DND-41 (cell line): ENCODE data around the gene ALG11.

Experiments used
- EZH2 ChIP-seq: IDR thresholded peaks from 3 replicates; pipeline ENCODE4 v1.6.1; 2012; ENCODE audit warnings: borderline replicate concordance, low read depth, mild to moderate bottlenecking, moderate library complexity, low read length, inconsistent platforms; ENCODE audit not compliant: severe bottlenecking
- TF ChIP-seq, protein P1 (sequence below): IDR thresholded peaks from 2 replicates; pipeline ENCODE4 v1.5.1; 2012; ENCODE audit warnings: borderline replicate concordance, low read length, moderate library complexity, mild to moderate bottlenecking; ENCODE audit not compliant: poor library complexity, severe bottlenecking; ENCODE audit errors: extremely low read depth

GRCh38 chr13:52029569-52029968, 17.4 kb downstream of the ALG11 start:
- TF ChIP-seq, protein P1, sequence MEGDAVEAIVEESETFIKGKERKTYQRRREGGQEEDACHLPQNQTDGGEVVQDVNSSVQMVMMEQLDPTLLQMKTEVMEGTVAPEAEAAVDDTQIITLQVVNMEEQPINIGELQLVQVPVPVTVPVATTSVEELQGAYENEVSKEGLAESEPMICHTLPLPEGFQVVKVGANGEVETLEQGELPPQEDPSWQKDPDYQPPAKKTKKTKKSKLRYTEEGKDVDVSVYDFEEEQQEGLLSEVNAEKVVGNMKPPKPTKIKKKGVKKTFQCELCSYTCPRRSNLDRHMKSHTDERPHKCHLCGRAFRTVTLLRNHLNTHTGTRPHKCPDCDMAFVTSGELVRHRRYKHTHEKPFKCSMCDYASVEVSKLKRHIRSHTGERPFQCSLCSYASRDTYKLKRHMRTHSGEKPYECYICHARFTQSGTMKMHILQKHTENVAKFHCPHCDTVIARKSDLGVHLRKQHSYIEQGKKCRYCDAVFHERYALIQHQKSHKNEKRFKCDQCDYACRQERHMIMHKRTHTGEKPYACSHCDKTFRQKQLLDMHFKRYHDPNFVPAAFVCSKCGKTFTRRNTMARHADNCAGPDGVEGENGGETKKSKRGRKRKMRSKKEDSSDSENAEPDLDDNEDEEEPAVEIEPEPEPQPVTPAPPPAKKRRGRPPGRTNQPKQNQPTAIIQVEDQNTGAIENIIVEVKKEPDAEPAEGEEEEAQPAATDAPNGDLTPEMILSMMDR, result no peak
- no peak for TF ChIP-seq EZH2
